Right kidney (tissue), 1 donor: Measurements from ENCODE around the gene DEDD2.

Experiments used
- DNase-seq: peaks from one replicate; pipeline ENCODE4 v3.0.0-alpha.2; 2016

The DEDD2 gene

DNA sequence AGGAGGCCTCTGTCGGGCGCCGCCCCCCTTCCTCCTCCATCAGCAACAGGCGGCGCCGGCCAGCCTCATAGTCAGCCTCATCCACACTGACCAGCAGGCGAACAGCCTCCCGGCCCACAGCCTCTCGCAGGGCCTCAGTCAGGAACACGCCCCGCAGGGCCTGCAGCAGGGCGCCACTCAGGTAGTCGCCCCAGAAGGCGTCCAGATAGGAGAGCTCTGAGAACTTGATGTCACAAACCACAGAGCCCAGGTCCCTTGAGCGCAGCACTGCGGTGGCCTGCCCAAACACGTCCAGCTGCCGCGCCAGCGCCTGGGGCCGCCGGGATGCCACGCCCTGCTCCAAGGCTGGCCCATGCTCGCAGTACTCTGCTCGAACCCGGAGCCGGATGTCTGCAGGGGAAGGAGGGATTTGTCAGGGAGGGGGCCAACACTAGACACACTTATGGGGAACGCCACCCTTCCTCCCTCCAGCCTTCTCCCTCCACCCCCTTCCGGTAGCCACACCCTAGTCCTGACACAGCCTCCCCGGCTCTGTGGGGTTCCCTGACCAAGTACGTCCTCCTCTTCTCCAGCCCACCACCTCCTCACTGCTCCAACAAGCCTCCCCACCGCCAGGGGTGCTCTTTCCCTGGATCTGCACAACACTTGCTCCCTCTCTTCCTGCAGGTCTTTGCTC is 17.9 kb downstream of the DEDD2 start:
- DNase-seq: no peak

GRCh38 chr19:42198676-42199439 is 18.6 kb downstream of the DEDD2 start:
- DNase-seq: no peak

DNA sequence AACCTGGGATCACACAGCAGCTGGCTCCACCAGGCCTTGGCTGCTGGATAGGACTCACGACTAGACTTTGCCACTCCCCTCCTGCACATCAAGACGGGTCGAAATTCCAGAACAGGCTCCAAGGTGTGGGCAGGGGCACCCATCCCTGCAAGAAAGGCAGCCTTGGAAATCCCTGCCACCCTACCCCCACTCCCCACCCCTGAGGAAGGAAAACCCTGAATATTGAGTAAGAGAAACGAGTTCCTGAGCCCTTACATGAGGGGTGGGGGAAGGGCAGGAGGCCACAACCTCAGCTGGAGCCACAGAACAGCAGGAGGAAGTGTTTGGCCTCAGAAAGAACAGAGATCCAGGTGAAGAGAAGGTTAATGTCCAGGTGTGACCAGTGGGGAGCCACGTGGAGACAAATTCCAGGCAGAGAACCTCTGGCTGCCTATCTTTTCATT is 20.1 kb downstream of the DEDD2 start:
- no peak for DNase-seq

DNA sequence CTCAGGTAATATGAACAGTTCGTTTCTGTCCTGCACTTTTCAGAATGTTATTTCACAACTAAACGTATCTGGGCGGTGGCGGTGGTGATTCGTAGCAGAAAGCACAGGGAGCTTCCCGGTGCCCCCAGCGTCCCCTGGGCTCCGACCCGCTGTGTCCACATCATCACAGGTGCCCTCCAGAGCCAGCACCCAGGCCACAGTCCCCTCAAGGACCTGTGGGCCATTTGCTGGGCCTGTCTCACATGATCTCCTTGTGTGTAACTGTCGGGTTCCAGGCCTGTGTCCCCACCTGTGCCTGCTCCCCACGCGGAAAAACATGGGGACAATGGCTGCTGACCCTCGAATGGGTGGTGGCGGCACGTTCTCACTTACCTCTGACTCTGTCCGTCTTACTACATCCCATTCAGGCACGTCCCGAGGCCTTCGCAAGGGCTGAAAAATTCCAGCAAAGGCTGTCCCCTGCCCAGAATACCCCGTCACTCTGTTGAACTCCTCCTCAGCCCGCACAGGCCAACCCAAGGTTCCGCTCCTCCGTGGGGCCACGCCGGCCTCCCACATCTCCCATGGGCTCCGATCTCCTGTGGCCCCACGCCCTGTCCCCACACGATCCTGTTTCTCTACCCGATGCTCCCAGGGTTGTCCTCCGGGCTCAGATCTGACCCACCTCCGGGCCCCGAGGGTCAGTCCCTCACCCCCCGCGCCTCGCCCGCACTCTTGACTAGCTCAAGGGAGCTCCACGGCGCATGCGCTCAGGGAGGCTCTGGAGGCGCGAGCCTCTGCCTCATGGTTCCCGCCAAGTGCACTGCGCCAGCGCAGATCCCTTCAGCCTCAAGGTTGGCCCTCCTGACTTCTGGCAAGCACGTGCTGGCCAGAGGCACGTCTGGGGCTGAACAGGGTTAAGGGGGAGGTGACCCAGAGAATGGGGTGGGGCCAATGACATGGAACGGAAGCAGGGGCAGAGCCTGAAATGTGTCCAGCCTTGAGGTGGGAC is 21.2 kb downstream of the DEDD2 start:
- no peak for DNase-seq

- DNase-seq: no peak
Measured at GRCh38 chr19:42193706-42194105, 23.8 kb downstream of the DEDD2 start.

DNA sequence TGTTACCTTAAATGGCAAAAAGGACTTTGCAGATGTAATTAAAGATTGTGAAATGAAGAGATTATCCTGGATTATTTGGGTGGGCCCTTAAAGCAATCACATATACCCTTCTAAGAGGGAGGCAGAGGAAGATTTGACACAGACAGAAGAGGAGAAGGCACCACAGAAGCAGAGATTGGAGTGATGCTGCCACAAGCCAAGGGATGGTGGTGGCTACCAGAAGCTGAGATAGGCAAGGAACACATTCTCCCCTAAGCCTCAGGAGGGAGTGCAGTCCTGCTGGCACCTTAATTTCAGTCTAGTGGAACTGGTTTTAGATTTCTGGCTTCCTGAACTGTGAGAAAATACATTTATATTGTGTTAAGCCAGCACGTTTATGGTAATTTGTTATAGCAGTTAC is 24.2 kb downstream of the DEDD2 start:
- DNase-seq: no peak

DNA sequence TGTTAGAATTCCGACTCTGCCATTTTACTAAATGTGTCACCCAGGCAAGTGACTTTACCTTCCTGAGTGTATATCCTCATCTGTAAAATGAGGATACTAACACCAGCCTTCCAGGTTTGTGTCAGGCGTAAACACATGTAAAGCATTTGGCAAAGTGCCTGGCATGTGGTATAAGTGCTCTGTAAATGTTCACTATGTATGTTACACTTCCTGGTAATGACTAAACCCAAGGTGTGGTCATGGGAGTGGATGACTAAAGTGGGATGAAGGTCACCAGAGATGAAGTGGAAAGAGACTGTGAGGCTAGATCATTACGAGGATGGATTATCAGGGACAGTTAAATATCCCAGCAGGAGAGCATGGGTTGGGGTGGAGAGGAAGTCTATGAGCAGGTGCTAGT is 25.6 kb downstream of the DEDD2 start:
- DNase-seq: no peak

GRCh38 chr19:42191330-42191729 is 26.1 kb downstream of the DEDD2 start:
- no peak for DNase-seq

GRCh38 chr19:42189133-42189532 is 28.3 kb downstream of the DEDD2 start:
- DNase-seq: no peak

DNA sequence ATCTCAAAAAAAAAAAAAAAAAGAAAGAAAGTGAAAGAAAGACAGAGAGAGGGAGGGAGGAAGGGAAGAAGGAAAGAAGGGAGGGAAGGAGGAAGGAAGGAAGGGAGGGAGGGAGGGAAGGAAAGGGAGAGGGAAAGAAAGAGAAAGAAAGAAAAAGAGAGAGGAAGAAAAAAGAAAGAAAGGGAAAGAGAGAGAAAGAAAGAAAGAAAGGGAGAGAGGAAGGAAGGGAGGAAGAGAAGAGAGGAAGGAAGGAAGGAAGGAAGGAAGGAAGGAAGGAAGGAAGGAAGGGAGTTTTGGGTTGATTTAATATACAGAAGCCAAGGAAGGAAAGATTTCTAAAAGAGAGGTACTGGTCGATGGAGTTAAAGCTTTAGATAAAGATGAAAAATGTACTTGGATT is 28.8 kb downstream of the DEDD2 start:
- DNase-seq: no peak

- no peak for DNase-seq
Measured at GRCh38 chr19:42185277-42185676, 32.2 kb downstream of the DEDD2 start.

- DNase-seq: peak; percentile 31
Measured at GRCh38 chr19:42184401-42184861, 33.0 kb downstream of the DEDD2 start.

DNA sequence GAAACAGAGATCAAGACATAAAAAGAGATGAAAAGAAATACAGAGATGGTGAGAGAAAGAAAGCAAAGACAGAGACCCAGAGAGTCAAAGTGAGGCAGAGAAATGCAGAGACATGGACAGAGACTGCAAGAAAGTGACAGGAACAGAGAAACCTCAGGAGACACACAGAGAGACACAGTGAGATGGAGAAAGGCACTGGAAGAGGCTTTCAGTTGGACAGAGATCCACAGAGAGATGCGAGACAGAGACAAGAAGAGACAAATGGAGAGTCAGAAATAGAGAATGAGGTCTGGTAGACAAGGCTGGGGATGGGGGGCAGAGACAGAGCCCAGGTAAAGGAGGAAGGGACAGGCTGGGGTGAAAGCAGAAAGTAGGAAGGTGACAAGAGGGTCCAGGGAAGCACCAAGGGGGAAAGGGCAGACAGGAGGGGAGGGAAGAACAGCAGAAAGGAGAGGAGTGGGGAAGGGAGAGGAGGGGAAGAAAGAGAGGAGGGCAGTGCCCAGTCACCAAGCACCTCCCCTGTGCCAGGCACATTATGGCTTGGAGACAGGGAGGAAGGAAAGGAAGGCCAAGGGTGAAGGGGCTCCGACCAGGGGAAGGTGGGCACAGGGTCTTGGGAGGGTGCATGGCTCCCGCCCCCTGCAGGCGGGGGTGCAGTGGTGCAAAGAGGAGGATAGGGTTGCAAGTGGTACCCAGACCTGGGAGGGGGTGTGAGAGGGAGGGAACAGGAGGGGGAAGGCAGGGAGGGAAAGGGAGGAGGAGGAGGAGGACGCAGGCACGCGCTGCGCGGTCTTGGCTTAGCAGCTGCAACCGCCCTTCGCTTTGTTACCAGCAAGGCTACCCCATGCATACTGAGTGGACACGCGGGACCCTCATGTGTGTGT is 38.4 kb downstream of the DEDD2 start:
- DNase-seq: no peak

GRCh38 chr19:42177686-42178019 is 39.8 kb downstream of the DEDD2 start:
- DNase-seq: no peak

DNA sequence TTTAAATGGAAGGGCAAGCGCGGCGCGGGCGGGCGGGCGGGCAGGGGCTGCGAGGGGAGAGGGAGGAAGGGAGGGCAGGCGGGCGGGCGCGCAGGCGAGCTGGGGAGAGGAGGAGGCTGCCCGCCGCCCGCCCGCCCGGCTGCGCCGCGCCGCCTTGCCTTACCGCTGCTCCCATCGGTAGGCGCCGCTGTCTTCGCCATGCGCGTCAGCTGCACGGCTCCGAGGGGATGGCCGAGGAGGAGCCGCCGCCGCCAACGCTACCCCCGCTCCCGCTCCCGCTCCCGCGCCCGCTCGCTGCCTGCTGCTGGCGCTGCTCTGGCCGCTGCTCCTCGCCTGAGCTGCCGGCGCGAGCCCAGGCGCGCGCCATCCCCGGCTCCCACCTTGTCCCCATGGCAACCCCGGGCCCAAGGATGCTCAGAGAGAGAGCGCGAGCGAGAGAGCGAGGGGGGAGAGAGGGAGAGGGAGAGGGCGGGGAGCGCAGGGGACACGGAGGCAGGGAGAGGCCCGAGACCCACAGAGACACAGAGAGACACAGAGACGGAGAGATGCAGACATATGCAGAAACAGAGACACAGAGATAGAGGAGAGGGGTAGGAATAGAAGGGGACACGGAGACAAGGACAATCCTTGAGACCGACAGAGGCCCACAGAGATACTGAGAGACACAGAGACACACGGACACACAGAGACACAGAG is 40.3 kb downstream of the DEDD2 start:
- DNase-seq: peak; percentile 67

DNA sequence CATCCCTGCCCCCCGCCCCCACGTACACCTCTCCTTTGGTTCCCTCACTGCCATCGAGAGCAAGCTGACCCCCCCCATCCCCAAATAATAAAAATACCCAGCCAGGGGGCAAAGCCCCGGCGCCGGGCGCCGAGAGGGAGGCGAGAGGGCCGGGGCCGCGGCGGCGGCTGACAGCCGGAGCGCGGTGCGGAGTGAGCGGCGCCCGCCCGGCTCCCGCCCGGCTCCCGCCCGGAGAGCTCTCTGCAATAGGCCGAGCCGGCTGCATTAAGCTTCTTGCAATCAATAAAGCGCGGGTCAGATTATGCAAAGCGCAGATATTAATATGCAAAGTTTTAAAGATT is 40.9 kb downstream of the DEDD2 start:
- DNase-seq: peak; percentile 32

DNA sequence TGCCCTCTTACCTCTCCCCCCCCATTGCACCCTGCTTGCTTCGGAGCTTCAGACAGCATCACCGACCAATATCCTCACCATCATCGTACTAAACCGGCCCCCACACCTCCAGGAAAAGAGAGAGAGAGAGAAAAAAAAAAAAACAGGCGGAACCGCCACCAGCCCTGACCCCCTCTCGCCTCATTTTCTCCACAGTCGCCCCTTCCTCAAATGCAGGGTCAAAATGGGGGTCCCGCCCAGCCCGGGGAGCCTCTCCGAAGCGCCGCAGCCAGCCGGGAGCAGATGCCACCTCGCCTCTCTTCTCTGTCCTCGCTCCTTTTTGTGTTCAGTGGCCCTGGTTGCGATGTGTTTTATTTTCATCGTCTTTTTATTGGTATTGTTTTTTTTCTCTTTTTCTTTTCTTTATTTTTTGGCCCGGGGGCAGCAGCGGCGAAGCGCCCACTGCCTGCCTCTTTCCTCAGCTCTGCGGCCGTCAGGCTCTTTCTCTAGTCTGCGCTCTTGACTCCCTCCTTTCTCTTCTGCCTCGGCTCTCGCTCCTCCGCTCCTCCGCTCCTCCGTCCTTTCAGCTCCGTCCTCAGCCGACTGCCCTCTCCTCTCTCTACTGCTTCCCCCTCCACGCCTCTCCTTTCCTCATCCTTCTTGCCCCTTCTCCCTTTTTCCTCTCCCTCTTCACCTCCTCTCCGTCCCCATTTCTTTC is 41.4 kb downstream of the DEDD2 start:
- DNase-seq: peak; percentile 56

DNA sequence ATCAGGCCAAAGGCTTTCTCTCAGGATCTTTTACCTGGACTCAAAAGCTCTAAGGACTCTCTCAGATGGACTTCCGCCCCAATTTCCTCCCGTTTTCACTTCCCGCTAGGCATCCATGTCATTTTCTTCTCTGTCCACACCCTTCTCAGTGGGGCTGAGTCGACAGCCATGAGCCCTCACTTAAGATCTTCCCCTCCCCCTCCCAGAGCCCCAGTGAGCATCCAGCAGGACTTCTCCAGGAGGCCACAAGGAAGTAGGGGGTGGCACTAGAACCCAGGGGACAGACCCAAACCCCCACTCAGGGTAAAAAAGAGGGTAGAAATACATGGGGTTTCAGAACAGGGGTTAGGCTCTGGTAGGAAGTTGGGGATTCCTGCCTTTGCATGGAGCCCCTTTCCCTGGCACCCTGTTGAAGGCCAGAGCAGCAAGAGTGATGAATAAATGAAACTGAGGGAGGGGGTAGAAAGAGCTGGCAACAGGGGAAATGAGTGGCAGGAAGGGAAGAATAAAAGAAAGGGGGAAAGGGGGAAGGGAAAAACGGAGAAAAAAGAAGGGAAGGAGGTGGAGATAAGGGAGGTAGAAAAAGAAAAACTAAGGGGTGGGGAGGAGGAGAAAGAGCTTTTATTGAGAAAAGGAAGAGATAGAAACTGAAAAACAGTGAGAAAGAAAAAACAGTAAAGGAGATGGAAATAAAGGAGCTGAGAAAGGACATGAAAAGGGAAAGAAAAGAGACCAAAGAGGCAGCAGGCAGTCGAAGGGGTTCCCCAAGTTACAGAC is 42.3 kb downstream of the DEDD2 start:
- DNase-seq: no peak

GRCh38 chr19:42174188-42174587 is 43.3 kb downstream of the DEDD2 start:
- no peak for DNase-seq

DNA sequence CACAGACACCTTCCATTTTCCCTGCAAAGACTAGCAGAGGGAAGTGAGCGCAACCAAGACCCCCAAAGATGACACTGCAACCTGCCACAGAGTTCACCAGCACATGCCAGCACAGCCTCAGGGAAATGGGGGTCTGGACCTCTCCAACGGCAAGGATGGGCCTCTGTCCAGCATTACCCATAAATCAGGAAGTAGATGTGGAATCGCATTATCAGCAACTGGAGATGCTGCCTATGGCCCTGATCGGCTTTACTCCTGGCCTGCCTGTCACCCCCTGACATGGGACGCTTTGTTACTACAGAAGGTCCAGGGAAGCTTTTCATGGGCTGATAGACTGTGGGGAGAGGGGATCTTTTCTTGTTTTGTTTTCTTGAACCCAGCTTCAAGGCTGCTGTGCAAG is 43.8 kb downstream of the DEDD2 start:
- DNase-seq: no peak
